GM12801 (cell line): ENCODE results near the gene IL17RA.

Experiments
- TF ChIP-seq, protein P1 (sequence below): IDR thresholded peaks from one replicate; pipeline ENCODE4 v1.5.1; 2011; ENCODE audit warnings: control low read depth; ENCODE audit not compliant: insufficient read length; ENCODE audit errors: extremely low read depth

Gene IL17RA

GRCh38 chr22:17115236-17115635, 30.4 kb downstream of the IL17RA start:
- TF ChIP-seq, protein P1, sequence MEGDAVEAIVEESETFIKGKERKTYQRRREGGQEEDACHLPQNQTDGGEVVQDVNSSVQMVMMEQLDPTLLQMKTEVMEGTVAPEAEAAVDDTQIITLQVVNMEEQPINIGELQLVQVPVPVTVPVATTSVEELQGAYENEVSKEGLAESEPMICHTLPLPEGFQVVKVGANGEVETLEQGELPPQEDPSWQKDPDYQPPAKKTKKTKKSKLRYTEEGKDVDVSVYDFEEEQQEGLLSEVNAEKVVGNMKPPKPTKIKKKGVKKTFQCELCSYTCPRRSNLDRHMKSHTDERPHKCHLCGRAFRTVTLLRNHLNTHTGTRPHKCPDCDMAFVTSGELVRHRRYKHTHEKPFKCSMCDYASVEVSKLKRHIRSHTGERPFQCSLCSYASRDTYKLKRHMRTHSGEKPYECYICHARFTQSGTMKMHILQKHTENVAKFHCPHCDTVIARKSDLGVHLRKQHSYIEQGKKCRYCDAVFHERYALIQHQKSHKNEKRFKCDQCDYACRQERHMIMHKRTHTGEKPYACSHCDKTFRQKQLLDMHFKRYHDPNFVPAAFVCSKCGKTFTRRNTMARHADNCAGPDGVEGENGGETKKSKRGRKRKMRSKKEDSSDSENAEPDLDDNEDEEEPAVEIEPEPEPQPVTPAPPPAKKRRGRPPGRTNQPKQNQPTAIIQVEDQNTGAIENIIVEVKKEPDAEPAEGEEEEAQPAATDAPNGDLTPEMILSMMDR = no peak

GRCh38 chr22:17115945-17116565, 31.3 kb downstream of the IL17RA start:
- TF ChIP-seq, protein P1 = no peak

DNA sequence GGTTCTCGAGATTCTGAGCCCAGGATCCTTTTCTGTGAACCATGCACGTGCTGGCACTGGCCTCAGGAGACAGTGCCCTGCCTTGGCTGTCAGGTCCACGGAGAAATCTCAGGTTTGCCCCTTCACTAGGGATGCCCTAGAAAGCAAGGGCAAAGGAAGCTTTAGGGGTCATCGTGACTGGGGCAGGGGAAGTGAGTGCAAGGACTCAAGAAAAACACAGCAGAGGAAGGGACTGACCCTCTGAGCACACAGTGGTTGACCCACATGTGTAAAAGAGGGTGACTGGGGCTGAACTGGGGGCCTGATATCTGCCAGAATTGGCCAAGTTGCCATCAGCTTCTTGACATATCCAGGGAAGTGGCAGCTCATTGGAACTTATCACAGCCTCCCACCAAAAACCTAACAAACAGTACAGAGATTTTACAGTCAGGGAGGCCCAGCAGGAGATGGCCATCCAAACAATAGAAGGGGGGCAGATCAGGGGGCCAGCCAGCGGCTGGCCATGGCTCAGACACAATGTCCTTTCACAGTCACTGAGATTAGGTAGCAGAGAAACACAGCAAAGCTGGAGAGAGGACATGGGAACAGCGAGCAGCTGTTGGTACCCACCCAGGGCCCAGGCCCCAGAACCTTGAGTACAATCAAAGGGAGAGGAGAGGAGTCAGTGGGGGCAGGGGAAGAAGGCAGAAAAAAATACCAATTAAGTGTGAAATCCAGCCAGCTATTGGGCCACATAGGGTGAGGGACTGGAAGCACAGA, 32.0 kb downstream of the IL17RA start:
- TF ChIP-seq, protein P1 = no peak

GRCh38 chr22:17117400-17117799, 32.6 kb downstream of the IL17RA start:
- TF ChIP-seq, protein P1 = no peak

DNA sequence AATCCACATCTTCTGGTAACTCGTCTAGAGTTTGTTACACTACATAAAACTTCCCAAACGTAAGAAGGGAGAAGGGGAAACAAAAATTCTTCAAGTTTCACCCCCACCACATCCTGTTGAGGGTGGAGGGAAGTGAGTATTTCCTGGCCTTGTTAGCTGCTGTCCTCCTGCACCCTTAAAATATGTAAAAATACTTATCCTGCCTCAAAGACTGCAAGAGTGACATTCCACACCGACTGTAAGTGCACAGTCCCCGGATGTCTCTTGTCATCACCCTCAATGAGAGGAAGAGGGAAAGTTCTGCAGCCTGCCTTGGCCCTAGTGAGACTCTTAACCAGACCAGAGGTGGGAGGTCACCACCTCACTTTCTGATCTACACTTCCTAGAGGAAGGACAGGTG, 33.1 kb downstream of the IL17RA start:
- TF ChIP-seq, protein P1 = no peak

GRCh38 chr22:17118342-17118741, 33.5 kb downstream of the IL17RA start:
- TF ChIP-seq, protein P1 = no peak

DNA sequence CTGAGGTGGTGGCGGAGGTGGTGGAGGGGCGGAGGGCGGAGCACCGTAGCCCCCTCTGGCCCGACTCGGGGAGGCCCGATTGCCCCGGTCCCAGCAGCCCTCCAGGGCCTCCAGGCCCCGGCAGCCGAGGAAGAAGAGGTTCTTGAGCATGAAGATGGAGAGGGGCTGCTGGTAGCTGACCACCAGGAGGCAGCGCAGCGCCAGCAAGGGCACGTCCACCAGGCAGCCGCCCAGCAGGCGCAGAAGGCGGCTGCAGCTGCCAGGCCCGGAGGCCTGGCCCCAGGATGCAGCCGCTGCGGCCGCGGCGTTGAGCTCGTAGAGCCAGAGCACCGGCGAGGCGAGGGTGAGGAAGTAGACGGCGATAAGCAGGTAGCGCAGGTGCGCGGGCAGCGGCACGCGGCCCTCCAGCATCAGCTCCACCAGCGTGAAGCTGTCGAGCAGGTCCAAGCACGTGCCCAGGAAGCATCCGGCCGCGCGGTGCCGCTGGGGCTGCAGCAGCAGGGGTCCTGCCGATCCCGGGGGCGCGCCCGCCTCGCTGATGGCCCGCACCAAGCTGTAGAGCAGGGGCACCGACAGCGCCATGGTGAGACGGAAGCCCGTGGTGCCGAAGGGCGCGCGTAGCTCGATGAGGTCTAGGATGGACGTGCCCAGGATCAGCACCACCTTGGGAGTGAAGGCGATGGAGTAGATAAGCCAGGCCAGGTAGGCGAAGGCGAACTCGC, 34.8 kb downstream of the IL17RA start:
- TF ChIP-seq, protein P1 = no peak
